ENCODE measurements around the gene KIF6.
"Not testable (repeated sequence)": the region's sequence is repeated elsewhere in the genome, so short reads cannot be mapped to it uniquely, and the experiment has no call there.

Gene KIF6

DNA sequence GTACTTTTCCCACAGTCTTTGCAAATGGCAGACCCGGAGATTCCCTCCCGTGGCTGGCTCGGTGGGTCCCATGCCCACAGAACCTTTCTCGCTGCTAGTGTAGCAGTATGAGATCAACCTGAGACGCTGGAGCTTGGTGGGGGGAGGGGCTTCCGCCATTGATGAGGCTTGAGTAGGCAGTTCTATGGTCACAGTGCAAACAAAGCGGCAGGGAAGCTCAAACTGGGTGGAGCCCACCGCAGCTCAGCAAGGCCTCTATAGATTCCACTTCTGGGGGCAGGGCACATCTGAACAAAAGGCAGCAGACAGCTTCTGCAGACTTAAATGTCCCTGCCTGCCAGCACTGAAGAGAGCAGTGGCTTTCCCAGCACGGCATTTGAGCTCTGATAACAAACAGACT lies 216.7 kb downstream of the KIF6 start:
- TF ChIP-seq, protein P1, sequence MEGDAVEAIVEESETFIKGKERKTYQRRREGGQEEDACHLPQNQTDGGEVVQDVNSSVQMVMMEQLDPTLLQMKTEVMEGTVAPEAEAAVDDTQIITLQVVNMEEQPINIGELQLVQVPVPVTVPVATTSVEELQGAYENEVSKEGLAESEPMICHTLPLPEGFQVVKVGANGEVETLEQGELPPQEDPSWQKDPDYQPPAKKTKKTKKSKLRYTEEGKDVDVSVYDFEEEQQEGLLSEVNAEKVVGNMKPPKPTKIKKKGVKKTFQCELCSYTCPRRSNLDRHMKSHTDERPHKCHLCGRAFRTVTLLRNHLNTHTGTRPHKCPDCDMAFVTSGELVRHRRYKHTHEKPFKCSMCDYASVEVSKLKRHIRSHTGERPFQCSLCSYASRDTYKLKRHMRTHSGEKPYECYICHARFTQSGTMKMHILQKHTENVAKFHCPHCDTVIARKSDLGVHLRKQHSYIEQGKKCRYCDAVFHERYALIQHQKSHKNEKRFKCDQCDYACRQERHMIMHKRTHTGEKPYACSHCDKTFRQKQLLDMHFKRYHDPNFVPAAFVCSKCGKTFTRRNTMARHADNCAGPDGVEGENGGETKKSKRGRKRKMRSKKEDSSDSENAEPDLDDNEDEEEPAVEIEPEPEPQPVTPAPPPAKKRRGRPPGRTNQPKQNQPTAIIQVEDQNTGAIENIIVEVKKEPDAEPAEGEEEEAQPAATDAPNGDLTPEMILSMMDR (conservative IDR thresholded peaks at IDR 0.05; ENCODE audit: low read length) = no peak
- DNase-seq (ENCODE audit: low read depth) = no peak
- H3K4me3 ChIP-seq (ENCODE audit: low read length) = no peak overlapping the region

DNA sequence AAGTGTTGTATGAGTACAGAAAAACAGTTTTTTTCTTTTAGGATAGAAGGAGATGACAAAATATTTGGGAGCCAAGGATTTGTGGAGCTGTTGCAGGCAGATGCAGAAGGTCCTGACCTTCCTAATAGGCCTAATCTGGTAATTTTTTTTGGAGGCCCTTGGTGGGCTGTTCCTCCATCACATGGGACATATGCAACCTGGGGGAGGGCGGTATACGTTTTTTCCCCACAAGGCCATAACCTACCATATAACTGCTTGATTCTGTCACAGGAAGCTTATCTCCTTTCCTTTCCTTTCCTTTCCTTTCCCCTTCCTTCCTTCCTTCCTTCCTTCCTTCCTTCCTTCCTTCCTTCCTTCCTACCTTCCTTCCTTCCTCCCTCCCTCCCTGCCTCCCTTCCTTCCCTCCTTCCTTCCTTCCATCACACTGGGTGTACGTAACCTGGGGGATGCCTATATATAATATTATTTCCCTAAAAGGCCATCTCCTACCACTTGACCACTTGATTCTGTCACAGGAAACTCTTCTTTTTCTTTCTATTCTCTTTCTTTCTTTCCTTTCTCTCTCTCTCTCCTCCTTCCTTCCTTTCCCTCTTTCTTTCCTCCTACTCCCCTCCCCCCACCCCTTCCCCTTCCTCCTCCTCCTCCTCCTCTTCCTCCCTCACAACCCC lies 217.7 kb downstream of the KIF6 start:
- TF ChIP-seq, protein P1 (conservative IDR thresholded peaks at IDR 0.05; ENCODE audit: low read length) = no peak
- no peak for DNase-seq (ENCODE audit: low read depth)
- no peak overlapping the region for H3K4me3 ChIP-seq (ENCODE audit: low read length)

DNA sequence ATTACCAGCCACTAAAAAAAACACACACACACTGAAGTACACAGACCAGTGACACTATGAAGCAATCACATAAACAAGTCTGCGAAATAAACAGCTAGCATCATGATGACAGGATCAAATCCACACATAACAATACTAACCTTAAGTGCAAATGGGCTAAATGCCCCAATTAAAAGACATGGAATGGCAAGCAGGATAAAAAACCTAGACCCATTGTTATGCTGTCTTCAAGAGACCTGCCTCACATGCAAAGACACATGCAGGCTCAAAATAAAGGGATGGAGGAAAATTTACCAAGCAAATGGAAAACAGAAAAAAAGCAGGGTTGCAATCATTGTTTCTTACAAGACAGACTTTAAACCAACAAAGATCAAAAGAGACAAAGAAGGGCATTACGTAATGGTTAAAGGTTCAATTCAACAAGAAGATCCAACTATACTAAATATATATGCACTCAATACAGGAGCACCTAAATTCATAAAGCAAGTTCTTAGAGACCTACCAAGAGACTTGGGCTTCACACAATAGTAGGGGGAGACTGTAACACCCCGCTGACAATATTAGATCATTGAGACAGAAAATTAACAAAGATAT lies 222.7 kb downstream of the KIF6 start:
- not testable (repeated sequence) for DNase-seq (ENCODE audit: low read depth); H3K4me3 ChIP-seq (ENCODE audit: low read length)

DNA sequence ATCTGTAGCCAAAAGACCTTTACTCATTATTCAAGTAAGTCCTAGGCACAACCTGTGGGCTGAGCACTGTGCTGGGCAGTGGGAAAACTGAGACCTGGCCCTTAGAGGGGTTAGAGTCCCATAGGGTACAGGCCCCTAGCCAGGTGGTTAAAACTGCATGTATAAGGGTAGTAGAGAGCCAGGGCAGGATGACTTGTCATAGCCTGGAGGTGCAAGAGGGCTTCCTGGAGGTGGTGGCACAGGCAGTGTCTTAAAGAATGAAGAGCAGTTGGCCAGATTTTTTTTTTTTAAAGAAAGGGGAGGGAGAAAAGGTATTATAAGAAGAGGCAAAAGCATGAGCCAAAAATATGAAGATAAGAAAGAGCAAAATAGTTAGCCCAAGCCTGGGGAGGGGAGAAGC lies 226.2 kb downstream of the KIF6 start:
- no peak for DNase-seq (ENCODE audit: low read depth)
- TF ChIP-seq, protein P1 (conservative IDR thresholded peaks at IDR 0.05; ENCODE audit: low read length) = no peak
- no peak overlapping the region for H3K4me3 ChIP-seq (ENCODE audit: low read length)

DNA sequence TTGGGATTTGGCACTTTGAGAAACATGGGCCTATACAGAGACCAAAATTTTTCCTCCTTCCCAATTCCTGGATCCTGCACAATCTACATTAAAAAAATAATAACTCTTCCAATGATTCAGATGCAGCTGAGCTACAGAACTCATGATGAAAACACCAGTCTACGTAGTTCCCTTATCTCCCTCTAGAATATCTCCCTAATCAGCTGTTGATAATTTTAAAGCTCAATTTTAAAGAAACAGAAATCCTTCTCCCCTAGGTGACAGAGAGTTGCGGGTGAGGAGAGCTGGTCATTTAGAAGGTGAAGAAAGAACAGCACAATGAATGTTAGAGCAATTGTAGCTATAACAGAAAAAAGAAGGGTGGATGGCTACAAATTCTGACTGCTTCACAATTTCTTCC lies 227.1 kb downstream of the KIF6 start:
- TF ChIP-seq, protein P1 (conservative IDR thresholded peaks at IDR 0.05; ENCODE audit: low read length) = no peak
- H3K4me3 ChIP-seq (ENCODE audit: low read length) = no peak overlapping the region
- no peak for DNase-seq (ENCODE audit: low read depth)

DNA sequence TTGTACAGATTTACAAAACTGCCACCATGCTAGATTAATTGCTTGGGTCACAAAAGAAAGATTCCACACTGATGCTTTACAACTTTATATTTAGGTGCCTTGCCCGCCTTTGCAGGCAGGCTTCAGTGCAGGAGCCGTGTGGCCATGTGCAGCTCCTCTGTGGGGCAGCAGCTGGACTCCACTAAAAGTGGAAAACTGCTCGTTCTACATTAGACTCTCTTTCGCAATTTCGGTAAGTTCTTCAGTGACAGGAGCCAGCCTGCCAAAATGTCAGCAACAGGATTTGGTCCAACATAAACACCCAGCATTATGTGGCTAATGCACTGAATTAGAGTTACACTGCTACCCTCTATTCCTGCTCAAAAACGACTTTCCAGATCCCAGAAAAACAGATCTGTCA lies 228.3 kb downstream of the KIF6 start:
- peak; percentile 82 for DNase-seq (ENCODE audit: low read depth)
- TF ChIP-seq, protein P1 (conservative IDR thresholded peaks at IDR 0.05; ENCODE audit: low read length) = peak; percentile 31

DNA sequence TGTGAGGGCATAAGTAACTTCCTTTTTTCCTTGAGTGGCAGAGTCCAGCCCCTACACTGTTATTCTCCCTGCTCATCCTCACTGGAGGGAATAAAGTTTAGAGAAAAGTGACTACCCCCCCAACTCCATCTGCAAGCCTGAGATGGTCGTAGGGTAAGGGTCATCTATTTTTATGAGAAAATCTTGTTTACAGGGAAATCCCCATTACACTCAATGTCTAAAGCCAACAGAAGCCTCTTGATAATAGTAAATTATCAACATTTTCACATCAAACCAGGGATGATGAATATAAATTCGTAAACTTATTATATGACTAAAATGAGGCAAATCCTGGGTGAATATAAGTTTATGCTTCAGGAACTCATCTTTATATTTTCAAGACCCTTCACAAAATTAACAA lies 228.8 kb downstream of the KIF6 start:
- TF ChIP-seq, protein P1 (conservative IDR thresholded peaks at IDR 0.05; ENCODE audit: low read length) = no peak
- no peak for DNase-seq (ENCODE audit: low read depth)
- H3K4me3 ChIP-seq (ENCODE audit: low read length) = no peak overlapping the region

More for the DNA sequence above, 228.3 kb downstream of the KIF6 start:
- no peak overlapping the region for H3K4me3 ChIP-seq (ENCODE audit: low read length)

Measured in AG10803 (cell line).